ENCODE results near the gene UNKL.
A peak's percentile ranks its signal among the peaks of the same experiment; 100 is the strongest.
"Not testable (repeated sequence)": the region's sequence is repeated elsewhere in the genome, so short reads cannot be mapped to it uniquely, and the experiment has no call there.

The UNKL gene

GRCh38 chr16:1337486-1337885 is 77.0 kb downstream of the UNKL start:
- DNase-seq (ENCODE audit: low read depth), result no peak

- no peak for DNase-seq (ENCODE audit: low read depth)
Measured at GRCh38 chr16:1336619-1337018, 77.9 kb downstream of the UNKL start.

GRCh38 chr16:1335996-1336395 is 78.5 kb downstream of the UNKL start:
- DNase-seq (ENCODE audit: low read depth), result no peak

- DNase-seq (ENCODE audit: low read depth), result no peak
Measured at GRCh38 chr16:1335211-1335971, 79.1 kb downstream of the UNKL start.

GRCh38 chr16:1334739-1335138 is 79.8 kb downstream of the UNKL start:
- DNase-seq (ENCODE audit: low read depth), result no peak

GRCh38 chr16:1333854-1334700 is 80.4 kb downstream of the UNKL start:
- DNase-seq (ENCODE audit: low read depth), result no peak

DNA sequence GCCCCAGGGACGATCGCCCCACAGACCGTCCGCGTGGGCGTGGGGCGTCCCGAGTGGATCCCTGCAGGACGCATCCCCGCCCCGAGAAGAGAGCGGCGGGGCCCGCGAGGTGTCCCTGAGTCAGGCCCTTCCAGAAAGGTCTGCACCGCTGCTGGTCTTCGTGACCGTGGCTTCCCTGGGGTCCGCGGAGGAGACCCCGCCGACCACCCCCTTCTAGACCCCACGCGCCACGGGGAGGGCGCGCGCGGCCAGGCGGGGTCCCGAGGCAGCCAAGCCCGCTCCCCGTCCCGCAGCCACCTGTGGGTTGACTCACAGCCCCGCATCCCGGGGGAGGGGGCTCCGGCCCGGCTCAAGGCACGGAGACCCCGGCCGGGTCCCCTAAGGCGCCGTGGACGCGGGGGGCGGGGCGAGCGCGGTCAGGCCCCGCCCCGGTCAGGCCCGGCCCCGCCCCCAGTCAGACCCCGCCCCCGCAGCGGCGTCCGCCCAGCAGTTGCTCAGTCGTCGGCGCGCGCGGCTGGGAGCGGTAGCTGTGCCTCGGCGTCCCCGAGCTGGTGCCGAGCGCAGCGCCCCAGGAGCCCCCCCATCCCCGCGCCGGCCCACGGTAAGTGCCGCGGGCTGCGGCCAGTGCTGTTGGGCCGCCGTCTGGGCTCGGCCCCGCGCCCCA is 81.2 kb downstream of the UNKL start, which contains the start of gene BAIAP3:
BAIAP3 (plus strand) TSS at position 497 of the 664 bp plus-strand sequence. CDS start 4,905 bp downstream, outside the sequence.
- DNase-seq (ENCODE audit: low read depth), result no peak

GRCh38 chr16:1332618-1333148 is 81.8 kb downstream of the UNKL start:
- DNase-seq (ENCODE audit: low read depth), result no peak

- DNase-seq (ENCODE audit: low read depth), result peak; percentile 50
Measured at GRCh38 chr16:1331712-1332617, 82.5 kb downstream of the UNKL start.

DNA sequence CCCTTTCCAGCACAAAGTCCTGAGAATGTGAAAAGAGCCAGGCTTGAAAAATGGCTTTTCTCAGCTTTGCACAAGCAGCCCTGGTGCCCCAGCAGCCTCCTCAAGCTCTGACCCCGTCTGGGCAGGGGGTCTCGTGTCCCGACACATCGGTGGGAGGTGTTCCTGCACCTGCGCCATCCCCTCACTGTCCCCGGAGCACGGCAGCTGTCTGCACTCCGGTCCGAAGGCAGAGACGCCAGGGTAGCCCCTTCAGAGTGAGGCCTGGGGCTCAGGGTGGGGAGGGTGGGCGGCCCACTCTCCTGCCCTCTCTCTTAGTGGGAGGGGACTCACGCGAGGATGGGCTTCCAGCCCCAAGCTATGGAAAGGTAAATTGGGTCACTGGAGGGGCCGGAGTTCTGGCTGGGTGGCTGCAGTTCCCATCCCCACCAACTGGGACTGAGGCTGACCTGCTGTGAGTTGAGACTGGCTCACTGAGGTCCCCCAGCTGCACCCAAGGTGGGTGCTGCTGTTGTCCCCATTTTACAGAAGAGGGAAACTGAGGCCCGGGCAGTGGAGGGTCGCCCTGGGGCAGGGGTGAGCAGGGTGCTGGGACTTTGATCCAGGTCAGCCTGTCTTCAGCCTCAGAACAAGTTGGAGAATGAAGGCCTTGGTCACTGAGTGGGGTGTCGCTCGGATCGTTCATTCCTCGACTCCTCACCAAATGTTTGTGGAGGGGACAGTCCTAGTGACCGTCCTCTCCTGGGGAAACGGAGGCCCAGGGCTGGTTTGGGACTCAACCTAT is 83.4 kb downstream of the UNKL start:
- no peak for DNase-seq (ENCODE audit: low read depth)

GRCh38 chr16:1330260-1330914 is 84.1 kb downstream of the UNKL start:
- DNase-seq (ENCODE audit: low read depth), result no peak

DNA sequence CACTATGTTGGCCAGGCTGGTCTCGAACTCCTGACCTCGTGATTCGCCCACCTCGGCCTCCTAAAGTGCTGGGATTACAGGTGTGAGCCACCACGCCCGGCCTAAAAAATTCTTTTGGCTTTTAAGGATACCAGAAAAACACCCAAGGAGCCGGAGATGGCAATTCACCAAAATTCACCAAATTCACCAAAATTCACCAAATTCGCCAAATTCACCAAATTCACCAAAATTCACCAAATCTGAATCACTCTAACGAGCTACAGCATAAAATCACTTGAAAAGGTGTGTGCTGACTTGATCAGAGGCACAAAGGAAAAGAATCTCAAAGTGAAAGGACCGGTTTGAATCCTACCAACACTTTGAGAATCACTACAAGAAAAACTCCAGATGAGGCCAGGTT is 85.5 kb downstream of the UNKL start:
- DNase-seq (ENCODE audit: low read depth), result not testable (repeated sequence)

GRCh38 chr16:1328136-1328535 is 86.4 kb downstream of the UNKL start:
- not testable (repeated sequence) for DNase-seq (ENCODE audit: low read depth)

- no peak for DNase-seq (ENCODE audit: low read depth)
Measured at GRCh38 chr16:1327619-1327947, 86.9 kb downstream of the UNKL start.

- no peak for DNase-seq (ENCODE audit: low read depth)
Measured at GRCh38 chr16:1326946-1327618, 87.4 kb downstream of the UNKL start.

DNA sequence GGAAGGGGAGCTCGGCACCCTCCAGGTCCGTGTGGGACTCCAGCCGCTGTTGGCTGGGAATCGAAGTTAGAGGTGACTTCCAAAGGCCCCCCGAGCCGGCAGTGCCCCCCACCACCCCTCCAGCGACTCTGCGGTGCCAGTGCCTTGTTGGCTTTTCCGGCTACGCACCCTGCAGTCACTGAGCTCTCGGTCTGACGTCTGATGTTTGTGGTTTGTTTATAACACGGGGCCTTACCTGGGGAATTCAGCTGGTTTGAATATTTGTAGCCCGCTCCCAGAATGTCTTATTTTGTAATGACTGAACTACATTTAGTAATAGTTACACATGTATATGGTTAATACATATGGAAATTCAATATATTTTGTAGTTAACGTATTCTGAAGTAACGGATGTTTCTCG is 88.1 kb downstream of the UNKL start:
- DNase-seq (ENCODE audit: low read depth), result no peak

- no peak for DNase-seq (ENCODE audit: low read depth)
Measured at GRCh38 chr16:1325673-1326371, 88.7 kb downstream of the UNKL start.

DNA sequence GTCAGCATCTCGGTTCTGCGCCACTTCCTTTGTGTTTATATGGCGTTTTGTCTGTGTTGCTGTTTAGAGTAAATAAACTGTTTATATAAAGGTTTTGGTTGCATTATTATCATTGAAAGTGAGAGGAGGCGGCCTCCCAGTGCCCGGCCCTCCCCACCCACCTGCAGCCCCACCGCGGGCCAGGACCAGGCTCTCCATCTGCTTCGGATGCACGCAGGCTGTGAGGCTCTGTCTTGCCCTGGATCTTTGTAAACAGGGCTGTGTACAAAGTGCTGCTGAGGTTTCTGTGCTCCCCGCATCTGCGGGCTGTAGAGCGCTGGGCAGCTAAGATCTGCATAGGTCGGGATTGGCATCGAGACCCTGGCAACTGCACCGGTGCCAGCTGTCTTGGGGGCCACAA is 89.2 kb downstream of the UNKL start:
- no peak for DNase-seq (ENCODE audit: low read depth)

GRCh38 chr16:1324286-1324826 is 90.1 kb downstream of the UNKL start:
- DNase-seq (ENCODE audit: low read depth), result no peak
